B cell (primary cell): Measurements from ENCODE around the gene FAM200B. TPM values are rescaled to one million over a fixed set of nuclear protein-coding genes. Genes with fewer than 3 reads are reported as not detected.

Experiments used
- ATAC-seq: fragments of 200-7000 bp; cut with Tn5 transposase; one replicate; pipeline ENCODE4 v1.10.0; 2021; ENCODE audit warnings: low read depth, mild to moderate bottlenecking, moderate number of reproducible peaks, moderate library complexity
- CTCF ChIA-PET: fragments of 350-600 bp; sonication (Branson Sonifier 250); formaldehyde crosslinking; loops from one replicate; lab custom pipeline; 2021; ENCODE audit warnings: antibody characterized with exemption, inconsistent platforms; lab: Charles Lee
- POLR2A ChIA-PET: fragments of 350-600 bp; sonication (Branson Sonifier 250); formaldehyde crosslinking; loops from one replicate; lab custom pipeline; 2021; ENCODE audit warnings: antibody characterized with exemption; lab: Charles Lee
- DNase-seq: peaks from one replicate; pipeline ENCODE4 v3.0.0; 2013
- H2AFZ ChIP-seq: 2 replicates; pipeline ENCODE4 v1.6.1; 2012; ENCODE audit warnings: mild to moderate bottlenecking, low read depth, low read length; ENCODE audit not compliant: insufficient read depth, poor library complexity, severe bottlenecking
- H3K27ac ChIP-seq, 2 donors: 1 replicate in 1 of 2; 2 replicates in 1 of 2; pipeline ENCODE4 v1.5.1; 2012 to 2013; ENCODE audit warnings: low read length in 2 of 2, mild to moderate bottlenecking in 2 of 2, moderate library complexity in 1 of 2
- H3K27me3 ChIP-seq, 4 experiments: fragments of 200-600 bp in 1 of 4; sonication (generic) in 1 of 4; replicated peaks in 1 of 4; 1 replicate in 2 of 4; 2 replicates in 2 of 4; pipeline versions ENCODE4 v1.6.1 to v1.7.0; 2013 to 2016; ENCODE audit warnings: low read length in 3 of 4, mild to moderate bottlenecking in 2 of 4, mixed read lengths in 1 of 4, moderate library complexity in 1 of 4; ENCODE audit not compliant: insufficient read depth in 4 of 4, control insufficient read depth in 3 of 4; ENCODE audit errors: control extremely low read depth in 1 of 4
- H3K36me3 ChIP-seq, 2 experiments: replicated peaks in 1 of 2; 1 replicate in 1 of 2; 2 replicates in 1 of 2; pipeline versions ENCODE4 v1.6.1 to v1.7.1; 2013; ENCODE audit warnings: low read length in 1 of 2; ENCODE audit not compliant: insufficient read depth in 2 of 2, control insufficient read depth in 1 of 2; ENCODE audit errors: control extremely low read depth in 1 of 2, extremely low read depth in 1 of 2
- H3K4me1 ChIP-seq, 2 donors: fragments of 200-600 bp in 1 of 2; sonication (generic) in 1 of 2; 1 replicate in 1 of 2; 2 replicates in 1 of 2; pipeline versions ENCODE4 v1.5.1 to v1.6.1; 2013 to 2017; ENCODE audit warnings: low read length in 2 of 2; ENCODE audit not compliant: control insufficient read depth in 2 of 2, insufficient read depth in 2 of 2
- H3K4me2 ChIP-seq: replicated peaks from 2 replicates; pipeline ENCODE3; 2012; ENCODE audit warnings: mild to moderate bottlenecking, low read depth, low read length; ENCODE audit not compliant: poor library complexity, severe bottlenecking
- H3K4me3 ChIP-seq, 5 experiments: fragments of 200-600 bp in 1 of 5; sonication (generic) in 1 of 5; 1 replicate in 3 of 5; 2 replicates in 2 of 5; pipeline versions ENCODE4 v1.5.1 to v1.7.0; 2011 to 2016; ENCODE audit warnings: low read length in 4 of 5, mild to moderate bottlenecking in 4 of 5, low read depth in 2 of 5, control low read depth in 1 of 5, moderate library complexity in 1 of 5; ENCODE audit not compliant: insufficient read depth in 1 of 5; ENCODE audit errors: control extremely low read depth in 1 of 5, extremely low read depth in 1 of 5
- H3K79me2 ChIP-seq: fragments of 200-600 bp; sonication (generic); one replicate; pipeline ENCODE4 v1.6.0; 2016; ENCODE audit warnings: low read length; ENCODE audit not compliant: control insufficient read depth, insufficient read depth
- H3K9ac ChIP-seq: fragments of 200-600 bp; sonication (generic); 2 replicates; pipeline ENCODE4 v1.6.1; 2017; ENCODE audit warnings: mild to moderate bottlenecking, low read length, moderate library complexity
- H3K9me3 ChIP-seq, 3 donors: one replicate each; pipeline versions ENCODE4 v1.6.1 to v1.7.1; 2013; ENCODE audit warnings: low read length in 2 of 3; ENCODE audit not compliant: control insufficient read depth in 2 of 3, insufficient read depth in 1 of 3; ENCODE audit errors: control extremely low read depth in 1 of 3
- H4K20me1 ChIP-seq: 2 replicates; pipeline ENCODE4 v1.6.0; 2012; ENCODE audit warnings: mild to moderate bottlenecking, low read length; ENCODE audit not compliant: insufficient read depth, control insufficient read depth, poor library complexity, severe bottlenecking
- H3K27ac Mint-ChIP-seq: one replicate; pipeline ENCODE4 v1.8.0; 2021; ENCODE audit warnings: mixed read lengths
- H3K27me3 Mint-ChIP-seq: one replicate; pipeline ENCODE4 v1.8.0; 2021; ENCODE audit warnings: mixed read lengths
- H3K4me1 Mint-ChIP-seq: one replicate; pipeline ENCODE4 v1.8.0; 2021; ENCODE audit warnings: mixed read lengths
- H3K4me3 Mint-ChIP-seq: one replicate; pipeline ENCODE4 v1.8.0; 2021; ENCODE audit warnings: mixed read lengths
- H3K9me3 Mint-ChIP-seq: one replicate; pipeline ENCODE4 v1.8.0; 2022; ENCODE audit warnings: mixed read lengths; ENCODE audit not compliant: insufficient read depth
- EZH2 ChIP-seq: IDR thresholded peaks from 2 replicates; pipeline ENCODE4 v1.6.1; 2012; ENCODE audit warnings: borderline replicate concordance, low read depth, mild to moderate bottlenecking, moderate library complexity, low read length; ENCODE audit not compliant: insufficient read depth, poor library complexity, severe bottlenecking
- WGBS: methylation state at CpG from one replicate; pipeline ENCODE4 v1.1.5; 2013; ENCODE audit warnings: missing lambda C conversion rate; ENCODE audit not compliant: insufficient coverage; 5-methylcytosine and 5-hydroxymethylcytosine counted together
- intact Hi-C: fragments of 100-400 bp; cut with micrococcal nuclease; formaldehyde crosslinking; loops from one replicate; pipeline ENCODE4 v1.10.0; 2022
- polyA plus RNA-seq: library from polyadenylated mRNA; depleted of rRNA; stranded (reverse); fragments of >200 nt; gene quantifications from 2 replicates; pipeline ENCODE4 v1.2.3, GENCODE V29; 2012
- total RNA-seq, 2 donors: library from RNA; stranded (reverse); fragments of 120-200 nt in 1 of 2; gene quantifications; 1 replicate in 1 of 2; 2 replicates in 1 of 2; pipeline versions ENCODE4 v1.2.3 to v1.2.4, GENCODE V29; 2013 to 2022
- TF ChIP-seq, protein P1 (sequence below): fragments of 200-600 bp; IDR thresholded peaks from one replicate; pipeline ENCODE4 v1.8.0; 2022; ENCODE audit warnings: antibody characterized with exemption, mild to moderate bottlenecking

FAM200B gene
- total and polyA plus RNA-seq, 2 donors (not counting 1 experiment from before 2014, with no cell fraction given): 10.3 to 12.1 TPM

DNA sequence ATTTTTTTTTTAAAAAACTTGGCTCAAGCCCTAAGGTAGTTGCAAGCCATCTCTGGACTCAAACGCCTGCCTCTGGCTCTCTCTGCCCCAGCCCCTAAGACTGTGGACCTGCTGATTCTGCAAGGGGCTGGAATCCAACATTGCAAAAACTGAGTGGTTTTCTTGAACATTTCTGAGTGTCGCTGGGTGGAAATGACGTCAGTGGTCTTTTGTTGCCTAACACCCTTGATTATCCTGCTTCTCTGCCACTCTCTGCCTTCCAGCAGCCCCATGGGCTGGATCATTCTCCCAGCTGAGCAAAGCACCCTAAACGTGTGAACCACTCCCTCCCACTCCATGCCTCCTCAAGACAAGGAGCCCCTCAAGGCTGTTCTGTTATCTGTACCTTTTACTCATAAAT is 37.9 kb downstream of the FAM200B start:
- Mint-ChIP-seq H3K27me3 (peaks cover 3% of the 10 kb centered on the region), H3K27ac (no peak overlapping the region), H3K4me1 (no peaks in the 10 kb centered on the region), H3K9me3 (no peaks in the 10 kb centered on the region), H3K4me3 (no peak overlapping the region)
- Histone ChIP-seq H3K79me2 (no peaks in the 10 kb centered on the region), H3K4me2 (no peak overlapping the region), H3K4me1 (no peaks in the 10 kb centered on the region), H3K27ac (no peak overlapping the region), H3K27me3 (no peaks in the 10 kb centered on the region), H3K4me3 (no peak overlapping the region), H4K20me1 (no peaks in the 10 kb centered on the region), H2AFZ (no peak overlapping the region), H3K9me3 (no peaks in the 10 kb centered on the region), H3K36me3 (no peaks in the 10 kb centered on the region), H3K9ac (no peak overlapping the region)
- ChIA-PET CTCF (interaction anchor here (1.2 kb wide), 1 partner anchor 237 kb away, joined by 4 read pairs; no protein-coding TSS in a partner anchor), POLR2A (no interaction called here)
- no peak for ATAC-seq
- intact Hi-C loops: no loop called here
- DNase-seq: no peak
- 88% methylated on average over 4 of the region's 4 CpGs for WGBS
- no peak for TF ChIP-seq EZH2

- H3K9me3 ChIP-seq: no peaks in the 10 kb centered on the region
- no peak overlapping the region for H3K27ac ChIP-seq
- ATAC-seq (no peak), DNase-seq (no peak)
- H3K9me3 Mint-ChIP-seq: no peaks in the 10 kb centered on the region
- ChIA-PET POLR2A (no interaction called here), CTCF (interaction anchor here (1.2 kb wide), 1 partner anchor 235 kb away, joined by 4 read pairs; no protein-coding TSS in a partner anchor)
- H3K4me1 ChIP-seq: no peaks in the 10 kb centered on the region
- no peak overlapping the region for H3K4me3 ChIP-seq
- H3K27ac Mint-ChIP-seq: no peak overlapping the region
- TF ChIP-seq, protein P1, sequence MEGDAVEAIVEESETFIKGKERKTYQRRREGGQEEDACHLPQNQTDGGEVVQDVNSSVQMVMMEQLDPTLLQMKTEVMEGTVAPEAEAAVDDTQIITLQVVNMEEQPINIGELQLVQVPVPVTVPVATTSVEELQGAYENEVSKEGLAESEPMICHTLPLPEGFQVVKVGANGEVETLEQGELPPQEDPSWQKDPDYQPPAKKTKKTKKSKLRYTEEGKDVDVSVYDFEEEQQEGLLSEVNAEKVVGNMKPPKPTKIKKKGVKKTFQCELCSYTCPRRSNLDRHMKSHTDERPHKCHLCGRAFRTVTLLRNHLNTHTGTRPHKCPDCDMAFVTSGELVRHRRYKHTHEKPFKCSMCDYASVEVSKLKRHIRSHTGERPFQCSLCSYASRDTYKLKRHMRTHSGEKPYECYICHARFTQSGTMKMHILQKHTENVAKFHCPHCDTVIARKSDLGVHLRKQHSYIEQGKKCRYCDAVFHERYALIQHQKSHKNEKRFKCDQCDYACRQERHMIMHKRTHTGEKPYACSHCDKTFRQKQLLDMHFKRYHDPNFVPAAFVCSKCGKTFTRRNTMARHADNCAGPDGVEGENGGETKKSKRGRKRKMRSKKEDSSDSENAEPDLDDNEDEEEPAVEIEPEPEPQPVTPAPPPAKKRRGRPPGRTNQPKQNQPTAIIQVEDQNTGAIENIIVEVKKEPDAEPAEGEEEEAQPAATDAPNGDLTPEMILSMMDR: no peak
- no peak for TF ChIP-seq EZH2
- no peaks in the 10 kb centered on the region for H3K27me3 ChIP-seq
- H3K36me3 ChIP-seq: no peaks in the 10 kb centered on the region
- WGBS: no CpG with 5 or more reads among the region's 2 CpGs
- no peak overlapping the region for H3K4me3 Mint-ChIP-seq
- no peaks in the 10 kb centered on the region for H3K4me1 Mint-ChIP-seq
- intact Hi-C loops: no loop called here
- no peak overlapping the region for H3K4me2 ChIP-seq
- H3K9ac ChIP-seq: no peak overlapping the region
- H2AFZ ChIP-seq: no peak overlapping the region
- no peaks in the 10 kb centered on the region for H3K79me2 ChIP-seq
- no peaks in the 10 kb centered on the region for H3K27me3 Mint-ChIP-seq
- H4K20me1 ChIP-seq: no peaks in the 10 kb centered on the region
Observed at GRCh38 chr4:15720851-15721250, 39.2 kb downstream of the FAM200B start.
